ENCODE measurements around the gene PDGFRB.

The PDGFRB gene

DNA sequence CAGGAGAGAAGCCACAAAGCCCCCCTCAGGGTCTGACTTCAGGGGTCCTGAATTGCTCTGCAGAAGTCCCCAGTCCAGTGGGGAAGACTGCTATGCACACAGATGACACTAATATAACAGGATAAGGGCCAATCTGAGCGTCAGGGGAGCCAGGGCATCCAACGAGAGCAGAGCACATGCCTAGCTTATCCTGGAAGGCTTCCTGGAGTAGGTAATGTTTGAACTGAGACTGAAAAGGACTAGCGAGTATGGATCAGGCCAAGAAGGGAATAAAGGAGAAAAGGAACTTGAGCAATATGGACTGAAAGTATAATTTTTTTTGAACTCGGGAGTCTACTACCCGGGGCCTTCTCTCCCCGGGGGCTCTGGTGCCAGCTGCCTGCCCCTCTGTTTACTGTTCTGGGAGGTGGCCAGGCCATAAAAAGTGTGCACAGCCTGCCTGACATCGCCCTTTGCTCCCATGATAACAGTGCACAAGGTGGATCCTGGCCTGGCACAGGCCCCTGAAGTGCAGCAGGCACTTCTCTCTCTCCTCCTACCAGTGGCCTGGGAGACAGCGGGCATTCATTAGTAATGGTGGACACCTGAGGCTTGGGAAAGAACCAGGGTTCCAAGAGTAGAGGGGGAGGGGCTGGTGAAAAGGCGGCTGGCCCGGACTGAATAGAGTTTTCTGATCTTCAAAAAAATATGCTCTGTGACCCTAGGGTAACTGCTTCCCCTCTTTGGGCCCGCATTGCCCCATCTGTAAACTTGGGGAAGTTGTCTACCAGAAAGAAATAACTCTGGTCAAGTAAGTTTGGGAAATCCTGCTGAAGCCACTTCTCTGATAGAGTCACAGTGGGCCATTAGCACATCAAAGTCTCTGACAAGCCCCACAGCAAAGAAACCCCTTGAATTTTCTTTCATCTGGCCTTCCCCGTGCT, 29.6 kb upstream of the PDGFRB start:
- H3K9ac ChIP-seq (ENCODE audit: insufficient read length) = no peak overlapping the region
- H3K36me3 ChIP-seq (ENCODE audit: insufficient read depth, low read length) = no peaks in the 10 kb centered on the region
- no peaks in the 10 kb centered on the region for H3K9me3 ChIP-seq (ENCODE audit: low read depth, low read length)
- TF ChIP-seq POLR2AphosphoS5 (IDR thresholded peaks at IDR 0.05; ENCODE audit: borderline replicate concordance, low read depth, low read length) = no peak
- TF ChIP-seq EZH2 (IDR thresholded peaks at IDR 0.05) = no peak
- no peak for TF ChIP-seq FOXP2 (optimal IDR thresholded peaks at IDR 0.05; ENCODE audit: control extremely low read depth, extremely low read length, insufficient read depth)
- no peak overlapping the region for H3K4me3 ChIP-seq
- no peak for DNase-seq (ENCODE audit: low read depth, low spot score)
- H3K27ac ChIP-seq = no peak overlapping the region

DNA sequence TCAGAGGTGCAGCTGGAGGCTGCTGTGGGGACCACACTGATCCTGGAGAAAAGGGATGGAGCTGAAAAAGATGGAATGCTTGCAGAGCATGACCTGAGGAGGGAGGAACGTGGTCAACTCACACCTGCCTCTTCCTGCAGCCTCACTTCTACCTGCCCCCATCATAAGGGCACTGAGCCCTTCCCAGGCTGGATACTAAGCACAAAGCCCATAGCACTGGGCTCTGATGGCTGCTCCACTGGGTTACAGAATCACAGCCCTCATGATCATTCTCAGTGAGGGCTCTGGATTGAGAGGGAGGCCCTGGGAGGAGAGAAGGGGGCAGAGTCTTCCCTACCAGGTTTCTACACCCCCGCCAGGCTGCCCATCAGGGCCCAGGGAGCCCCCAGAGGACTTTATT, 28.4 kb upstream of the PDGFRB start:
- no peaks in the 10 kb centered on the region for H3K36me3 ChIP-seq (ENCODE audit: insufficient read depth, low read length)
- TF ChIP-seq EZH2 (IDR thresholded peaks at IDR 0.05) (no peak), FOXP2 (optimal IDR thresholded peaks at IDR 0.05; ENCODE audit: control extremely low read depth, extremely low read length, insufficient read depth) (no peak), POLR2AphosphoS5 (IDR thresholded peaks at IDR 0.05; ENCODE audit: borderline replicate concordance, low read depth, low read length) (no peak)
- no peak overlapping the region for H3K27ac ChIP-seq
- no peak for DNase-seq (ENCODE audit: low read depth, low spot score)
- no peak overlapping the region for H3K9ac ChIP-seq (ENCODE audit: insufficient read length)
- no peaks in the 10 kb centered on the region for H3K9me3 ChIP-seq (ENCODE audit: low read depth, low read length)
- no peak overlapping the region for H3K4me3 ChIP-seq

DNA sequence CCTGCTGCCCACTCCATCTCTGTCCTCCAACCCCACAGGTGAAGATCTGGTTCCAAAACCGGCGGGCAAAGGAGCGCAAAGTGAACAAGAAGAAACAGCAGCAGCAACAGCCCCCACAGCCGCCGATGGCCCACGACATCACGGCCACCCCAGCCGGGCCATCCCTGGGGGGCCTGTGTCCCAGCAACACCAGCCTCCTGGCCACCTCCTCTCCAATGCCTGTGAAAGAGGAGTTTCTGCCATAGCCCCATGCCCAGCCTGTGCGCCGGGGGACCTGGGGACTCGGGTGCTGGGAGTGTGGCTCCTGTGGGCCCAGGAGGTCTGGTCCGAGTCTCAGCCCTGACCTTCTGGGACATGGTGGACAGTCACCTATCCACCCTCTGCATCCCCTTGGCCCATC, 27.8 kb upstream of the PDGFRB start:
- Histone ChIP-seq H3K9me3 (ENCODE audit: low read depth, low read length) (no peaks in the 10 kb centered on the region), H3K27ac (no peak overlapping the region), H3K36me3 (ENCODE audit: insufficient read depth, low read length) (no peaks in the 10 kb centered on the region), H3K4me3 (no peak overlapping the region), H3K9ac (ENCODE audit: insufficient read length) (no peak overlapping the region)
- TF ChIP-seq FOXP2 (optimal IDR thresholded peaks at IDR 0.05; ENCODE audit: control extremely low read depth, extremely low read length, insufficient read depth) (no peak), EZH2 (IDR thresholded peaks at IDR 0.05) (no peak), POLR2AphosphoS5 (IDR thresholded peaks at IDR 0.05; ENCODE audit: borderline replicate concordance, low read depth, low read length) (no peak)
- no peak for DNase-seq (ENCODE audit: low read depth, low spot score)

DNA sequence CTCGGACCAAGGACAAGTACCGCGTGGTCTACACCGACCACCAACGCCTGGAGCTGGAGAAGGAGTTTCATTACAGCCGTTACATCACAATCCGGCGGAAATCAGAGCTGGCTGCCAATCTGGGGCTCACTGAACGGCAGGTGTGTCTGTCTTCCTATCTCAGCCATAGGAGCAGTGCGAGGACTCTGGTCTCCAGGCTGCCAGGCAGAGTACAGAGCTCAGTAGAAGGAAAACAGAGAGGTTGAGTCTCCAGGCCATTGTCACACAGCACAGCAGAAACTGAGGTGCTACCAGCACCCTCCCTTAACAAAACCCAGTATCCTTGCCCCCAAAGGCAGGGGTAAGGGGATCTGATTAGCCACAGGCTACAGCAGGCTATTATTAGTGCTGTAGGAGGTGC, 27.1 kb upstream of the PDGFRB start:
- Histone ChIP-seq H3K9ac (ENCODE audit: insufficient read length) (no peak overlapping the region), H3K36me3 (ENCODE audit: insufficient read depth, low read length) (no peaks in the 10 kb centered on the region), H3K4me3 (no peak overlapping the region), H3K9me3 (ENCODE audit: low read depth, low read length) (no peaks in the 10 kb centered on the region), H3K27ac (no peak overlapping the region)
- no peak for DNase-seq (ENCODE audit: low read depth, low spot score)
- TF ChIP-seq POLR2AphosphoS5 (IDR thresholded peaks at IDR 0.05; ENCODE audit: borderline replicate concordance, low read depth, low read length) = no peak
- no peak for TF ChIP-seq FOXP2 (optimal IDR thresholded peaks at IDR 0.05; ENCODE audit: control extremely low read depth, extremely low read length, insufficient read depth)
- TF ChIP-seq EZH2 (IDR thresholded peaks at IDR 0.05) = no peak

DNA sequence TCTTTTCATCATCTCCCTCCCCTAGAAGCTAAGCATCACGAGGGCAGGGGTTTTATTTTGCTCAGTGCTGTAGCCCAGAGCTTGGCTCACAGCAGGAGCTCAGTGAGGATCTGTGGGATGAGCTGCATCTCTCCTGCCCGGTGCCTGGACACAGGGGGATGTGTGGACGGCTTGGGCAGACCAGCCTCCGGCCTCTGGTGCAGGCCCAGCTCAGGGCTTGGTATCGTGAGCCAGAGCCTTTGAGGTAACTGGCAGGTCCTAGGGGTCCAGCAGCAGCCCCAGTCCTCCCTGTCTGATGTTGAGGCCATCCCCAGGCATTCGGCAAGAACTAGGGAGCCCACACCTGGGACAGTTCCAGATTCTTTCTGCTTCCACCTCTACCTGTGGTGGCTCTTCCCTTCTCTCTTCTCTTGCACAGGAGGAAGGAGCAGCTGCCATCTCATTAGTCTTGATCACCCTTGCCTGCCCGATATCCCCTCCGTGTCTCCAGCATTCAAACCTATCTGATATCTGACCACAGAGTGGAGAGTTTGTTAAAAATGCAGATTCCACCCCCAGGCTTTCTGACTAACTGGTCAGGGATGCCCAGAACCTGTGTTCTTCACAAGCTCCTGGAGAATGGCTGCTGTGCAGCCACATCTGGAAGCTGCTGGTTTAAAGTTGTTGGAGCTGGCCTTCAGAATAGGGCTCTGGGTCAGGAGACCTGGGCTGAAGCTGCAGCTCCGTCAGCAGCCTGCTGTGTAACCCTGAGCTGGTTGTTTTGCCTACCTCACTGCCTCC, 26.3 kb upstream of the PDGFRB start:
- TF ChIP-seq FOXP2 (optimal IDR thresholded peaks at IDR 0.05; ENCODE audit: control extremely low read depth, extremely low read length, insufficient read depth) (no peak), EZH2 (IDR thresholded peaks at IDR 0.05) (no peak), POLR2AphosphoS5 (IDR thresholded peaks at IDR 0.05; ENCODE audit: borderline replicate concordance, low read depth, low read length) (no peak)

DNA sequence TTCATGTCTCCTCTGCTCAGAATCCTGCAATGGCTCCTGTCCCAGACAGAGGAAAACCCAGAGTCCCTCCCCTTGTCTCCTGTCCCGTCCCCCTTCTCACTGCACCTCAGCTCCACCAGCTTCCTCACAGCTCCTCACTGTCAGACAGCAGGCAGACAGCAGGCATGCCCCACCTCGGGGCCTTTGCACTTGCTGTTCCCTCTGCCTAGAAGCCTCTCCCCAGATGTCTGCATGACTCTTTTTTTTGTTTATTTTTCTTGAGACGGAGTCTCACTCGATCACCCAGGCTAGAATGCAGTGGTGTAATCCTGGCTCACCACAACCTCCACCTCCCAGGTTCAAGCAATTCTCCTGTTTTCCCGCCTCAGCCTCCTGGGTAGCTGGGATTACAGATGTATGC, 25.4 kb upstream of the PDGFRB start:
- no peak overlapping the region for H3K27ac ChIP-seq
- no peaks in the 10 kb centered on the region for H3K36me3 ChIP-seq (ENCODE audit: insufficient read depth, low read length)
- no peak for TF ChIP-seq POLR2AphosphoS5 (IDR thresholded peaks at IDR 0.05; ENCODE audit: borderline replicate concordance, low read depth, low read length)
- TF ChIP-seq EZH2 (IDR thresholded peaks at IDR 0.05) = no peak
- TF ChIP-seq FOXP2 (optimal IDR thresholded peaks at IDR 0.05; ENCODE audit: control extremely low read depth, extremely low read length, insufficient read depth) = no peak
- H3K9me3 ChIP-seq (ENCODE audit: low read depth, low read length) = no peaks in the 10 kb centered on the region
- no peak overlapping the region for H3K4me3 ChIP-seq
- DNase-seq (ENCODE audit: low read depth, low spot score) = no peak
- no peak overlapping the region for H3K9ac ChIP-seq (ENCODE audit: insufficient read length)

More for the DNA sequence above, 26.3 kb upstream of the PDGFRB start:
- H3K36me3 ChIP-seq (ENCODE audit: insufficient read depth, low read length) = no peaks in the 10 kb centered on the region
- DNase-seq (ENCODE audit: low read depth, low spot score) = no peak
- H3K4me3 ChIP-seq = no peak overlapping the region
- H3K9ac ChIP-seq (ENCODE audit: insufficient read length) = no peak overlapping the region
- no peaks in the 10 kb centered on the region for H3K9me3 ChIP-seq (ENCODE audit: low read depth, low read length)
- no peak overlapping the region for H3K27ac ChIP-seq

DNA sequence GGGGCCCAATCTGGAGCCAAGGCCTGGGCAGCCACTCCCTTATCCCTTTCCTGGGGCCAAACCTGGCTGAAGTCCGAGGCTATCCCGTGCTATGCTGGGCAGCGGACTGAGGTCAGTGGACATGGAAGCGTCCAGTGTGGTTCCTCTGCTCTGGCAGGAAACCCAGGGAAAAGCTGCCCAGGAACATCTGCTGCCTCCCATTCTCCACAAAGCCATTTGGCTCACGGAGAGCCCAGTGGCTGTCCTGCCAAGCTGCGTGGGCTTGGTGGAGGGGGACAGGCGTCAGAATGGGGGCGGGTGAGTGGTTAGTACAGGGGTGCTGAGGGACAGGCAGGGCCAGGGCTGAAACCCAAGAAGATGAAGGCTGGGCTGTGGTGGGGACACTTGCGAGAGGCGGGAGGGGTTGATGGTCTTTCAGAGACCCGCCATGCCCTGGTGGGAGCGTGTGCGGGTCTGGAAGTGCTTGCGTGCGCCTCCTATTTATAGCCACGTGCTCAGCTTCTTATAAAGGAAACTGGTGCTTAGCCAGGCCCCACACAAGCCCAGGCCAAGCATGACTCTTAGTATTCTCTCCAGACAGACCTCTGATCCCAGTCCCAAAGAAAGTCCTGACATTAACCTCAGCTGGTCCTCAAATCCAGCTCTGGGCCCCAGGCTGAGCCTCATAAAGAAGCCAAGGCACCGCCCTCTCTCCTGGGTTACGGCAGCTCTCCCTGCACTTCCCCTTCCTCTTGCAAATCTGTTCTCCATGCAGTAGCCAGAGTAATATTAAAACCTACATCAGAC, 24.8 kb upstream of the PDGFRB start:
- Histone ChIP-seq H3K27ac (no peak overlapping the region), H3K36me3 (ENCODE audit: insufficient read depth, low read length) (no peaks in the 10 kb centered on the region), H3K4me3 (no peak overlapping the region), H3K9me3 (ENCODE audit: low read depth, low read length) (no peaks in the 10 kb centered on the region), H3K9ac (ENCODE audit: insufficient read length) (no peak overlapping the region)
- TF ChIP-seq POLR2AphosphoS5 (IDR thresholded peaks at IDR 0.05; ENCODE audit: borderline replicate concordance, low read depth, low read length) (no peak), FOXP2 (optimal IDR thresholded peaks at IDR 0.05; ENCODE audit: control extremely low read depth, extremely low read length, insufficient read depth) (no peak), EZH2 (IDR thresholded peaks at IDR 0.05) (no peak)
- no peak for DNase-seq (ENCODE audit: low read depth, low spot score)
